ENCODE measurements around the gene GRID1.

DNA sequence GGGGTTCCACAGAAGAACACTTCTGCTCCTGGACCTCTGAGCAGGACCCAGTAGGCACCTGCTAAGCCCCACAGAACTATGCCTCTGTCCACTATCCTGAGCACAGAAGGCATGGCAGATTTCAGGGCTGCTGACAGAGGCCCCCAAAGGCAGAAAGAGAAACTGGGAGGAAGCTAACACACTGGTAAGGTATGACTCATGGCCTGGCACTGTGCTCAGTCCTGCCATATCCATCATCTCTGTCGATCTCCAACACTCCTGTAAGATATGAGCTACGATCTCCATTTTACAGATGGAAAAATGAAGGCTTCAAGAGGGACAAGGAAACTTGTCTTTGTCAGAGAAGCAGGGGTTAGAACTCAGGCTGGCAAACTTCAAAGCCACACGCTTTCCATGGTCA is 62.2 kb downstream of the GRID1 start:
- TF ChIP-seq, protein P1, sequence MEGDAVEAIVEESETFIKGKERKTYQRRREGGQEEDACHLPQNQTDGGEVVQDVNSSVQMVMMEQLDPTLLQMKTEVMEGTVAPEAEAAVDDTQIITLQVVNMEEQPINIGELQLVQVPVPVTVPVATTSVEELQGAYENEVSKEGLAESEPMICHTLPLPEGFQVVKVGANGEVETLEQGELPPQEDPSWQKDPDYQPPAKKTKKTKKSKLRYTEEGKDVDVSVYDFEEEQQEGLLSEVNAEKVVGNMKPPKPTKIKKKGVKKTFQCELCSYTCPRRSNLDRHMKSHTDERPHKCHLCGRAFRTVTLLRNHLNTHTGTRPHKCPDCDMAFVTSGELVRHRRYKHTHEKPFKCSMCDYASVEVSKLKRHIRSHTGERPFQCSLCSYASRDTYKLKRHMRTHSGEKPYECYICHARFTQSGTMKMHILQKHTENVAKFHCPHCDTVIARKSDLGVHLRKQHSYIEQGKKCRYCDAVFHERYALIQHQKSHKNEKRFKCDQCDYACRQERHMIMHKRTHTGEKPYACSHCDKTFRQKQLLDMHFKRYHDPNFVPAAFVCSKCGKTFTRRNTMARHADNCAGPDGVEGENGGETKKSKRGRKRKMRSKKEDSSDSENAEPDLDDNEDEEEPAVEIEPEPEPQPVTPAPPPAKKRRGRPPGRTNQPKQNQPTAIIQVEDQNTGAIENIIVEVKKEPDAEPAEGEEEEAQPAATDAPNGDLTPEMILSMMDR (IDR thresholded peaks at IDR 0.05) = no peak
- no peak for TF ChIP-seq POLR2A (IDR thresholded peaks at IDR 0.05)
- TF ChIP-seq POLR2AphosphoS5 (IDR thresholded peaks at IDR 0.05; ENCODE audit: insufficient read depth in 1 of 2, low read depth in 1 of 2) = no peak
